Kasumi-1 (cell line): ENCODE results near the gene STARD13.

Source experiments
- DNase-seq, 2 experiments: peaks; one replicate each; lab custom pipeline; 2025; lab: John Stamatoyannopoulos, UW

STARD13 gene

GRCh38 chr13:33116321-33117010 lies 169.1 kb downstream of the STARD13 start:
- no peak for DNase-seq

GRCh38 chr13:33115274-33115673 lies 170.3 kb downstream of the STARD13 start:
- DNase-seq = no peak

- DNase-seq = no peak
These were observed 171.4 kb downstream of the STARD13 start for GRCh38 chr13:33114146-33114545.

- DNase-seq = no peak
These were observed 172.8 kb downstream of the STARD13 start for GRCh38 chr13:33112766-33113165.

DNA sequence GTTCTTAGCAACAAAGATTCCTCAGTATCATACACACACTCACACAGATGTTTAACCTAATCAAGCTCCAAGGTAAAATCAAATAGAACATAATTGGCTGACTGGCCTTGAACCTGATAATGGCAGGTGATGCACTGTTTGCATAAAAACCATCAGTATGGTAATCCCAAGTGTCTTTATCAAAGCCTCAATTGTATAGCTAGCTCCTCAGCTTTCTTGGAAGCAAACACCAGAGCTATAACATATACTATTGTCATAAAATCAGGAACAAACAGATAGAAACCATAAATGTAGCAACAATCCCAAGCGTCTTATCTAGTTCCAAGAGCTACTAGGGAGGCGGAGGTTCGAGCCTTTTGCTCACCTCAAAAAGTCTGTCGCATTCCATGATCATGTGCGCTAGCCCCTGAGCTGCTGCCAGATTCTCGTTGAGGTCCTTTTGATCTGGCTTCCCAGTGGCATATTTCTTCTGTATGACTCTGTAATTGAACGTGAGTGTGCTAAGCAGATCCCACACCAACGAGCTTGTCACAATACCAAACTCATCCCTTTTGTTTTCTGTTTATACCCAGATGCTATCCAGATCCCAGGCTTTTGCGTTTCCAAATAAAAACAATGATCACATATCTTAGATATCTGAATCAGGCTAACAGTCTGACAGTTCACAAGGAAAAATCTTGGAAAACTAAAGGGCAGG lies 174.0 kb downstream of the STARD13 start:
- DNase-seq = no peak

- no peak for DNase-seq
These were observed 174.7 kb downstream of the STARD13 start for GRCh38 chr13:33110713-33111413.

- DNase-seq = no peak
These were observed 175.2 kb downstream of the STARD13 start for GRCh38 chr13:33110386-33110712.

DNA sequence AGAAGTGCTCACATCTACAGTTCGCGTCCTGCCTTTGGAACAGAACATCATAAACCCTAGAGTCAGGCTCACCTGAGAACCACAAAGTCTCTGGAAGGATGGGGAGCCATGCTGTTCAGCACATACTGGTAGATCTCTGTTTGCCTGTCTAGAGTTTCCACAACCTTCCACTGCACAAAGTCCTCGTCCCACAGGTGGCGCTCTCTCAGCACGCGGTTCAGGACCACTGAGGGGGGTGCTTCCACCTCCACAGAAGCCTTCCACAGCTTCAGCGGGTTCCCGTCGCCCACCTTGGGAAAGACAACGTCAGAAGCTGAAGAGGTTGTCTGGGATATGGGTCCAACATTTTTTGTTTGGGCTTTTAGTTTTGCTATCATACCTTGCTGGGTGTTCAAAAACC lies 175.8 kb downstream of the STARD13 start:
- no peak for DNase-seq

GRCh38 chr13:33109271-33109697 lies 176.3 kb downstream of the STARD13 start:
- no peak for DNase-seq

DNA sequence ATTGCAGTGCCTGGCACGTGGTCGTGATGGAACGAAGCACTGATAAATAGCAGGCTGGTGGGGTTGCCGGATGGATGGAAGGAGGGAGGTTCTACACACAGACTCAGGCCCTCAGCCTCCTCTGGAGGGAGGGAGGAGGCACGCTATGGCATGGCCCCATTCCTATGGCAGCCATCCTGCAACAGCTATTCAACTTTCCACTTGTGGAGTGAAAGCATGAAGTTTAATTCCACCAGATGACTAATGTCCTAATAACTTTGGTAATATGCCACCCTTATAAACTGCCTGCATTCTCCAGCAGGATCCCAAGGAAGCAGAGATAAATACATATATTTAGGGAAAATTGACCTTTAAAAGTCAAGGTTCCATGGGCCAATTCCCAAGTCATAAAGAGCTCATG lies 176.9 kb downstream of the STARD13 start:
- no peak for DNase-seq

GRCh38 chr13:33107361-33107760 lies 178.2 kb downstream of the STARD13 start:
- no peak for DNase-seq

DNA sequence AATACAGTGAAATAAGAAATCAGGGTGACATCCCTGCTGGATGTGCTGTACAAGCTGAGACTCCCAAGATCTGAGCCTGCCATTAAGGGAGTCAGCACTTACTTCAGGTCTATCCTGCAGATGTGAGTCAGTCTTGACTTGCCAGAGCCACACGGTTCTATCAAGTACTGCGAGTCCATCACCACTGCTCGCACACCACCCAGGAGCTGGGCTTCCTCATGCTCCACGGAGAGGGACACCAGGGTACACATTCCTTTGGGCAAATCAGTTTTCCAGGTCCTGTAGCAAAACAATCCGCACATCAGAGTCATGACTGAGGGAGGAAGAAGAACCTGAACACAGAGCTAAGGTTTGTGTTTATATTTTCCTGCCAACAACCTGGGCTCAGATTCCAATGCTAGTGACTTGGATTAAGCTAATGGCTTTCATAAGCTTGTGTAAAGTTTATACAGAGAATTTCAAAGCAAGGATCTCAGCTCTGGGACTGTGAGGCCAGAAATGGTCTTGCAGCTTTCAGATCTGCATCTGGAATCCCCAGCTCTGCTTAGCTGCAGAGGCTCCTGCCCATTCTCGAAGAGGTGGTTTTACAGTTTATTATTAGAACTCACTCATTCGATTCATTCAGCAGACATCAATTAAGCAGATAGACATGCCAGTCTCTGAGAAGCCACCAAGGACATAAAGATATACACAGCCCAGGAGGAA lies 178.7 kb downstream of the STARD13 start:
- no peak for DNase-seq

- peak; percentile 29 to 32 for DNase-seq
These were observed 180.1 kb downstream of the STARD13 start for GRCh38 chr13:33105387-33106005.

- DNase-seq = no peak
These were observed 182.1 kb downstream of the STARD13 start for GRCh38 chr13:33103457-33103856.

GRCh38 chr13:33101835-33102234 lies 183.7 kb downstream of the STARD13 start:
- no peak for DNase-seq

DNA sequence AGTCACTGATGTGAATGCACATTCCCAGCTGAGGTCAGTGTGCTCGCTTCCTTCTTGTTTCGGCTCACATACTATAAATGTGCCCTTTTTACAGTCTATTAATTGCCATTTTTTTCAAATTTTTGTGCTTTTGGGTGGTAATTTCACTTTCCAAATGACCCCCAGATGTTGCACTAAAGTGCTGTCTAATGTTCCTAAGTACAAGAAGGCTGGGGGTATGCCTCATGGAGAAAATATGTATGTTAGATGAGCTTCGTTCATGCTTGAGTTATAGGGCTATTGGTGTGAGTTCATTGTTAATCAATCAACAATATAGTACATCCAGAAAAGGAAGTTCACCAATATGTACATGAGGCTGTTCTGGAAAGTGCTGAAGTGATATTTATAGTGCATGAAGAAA lies 184.7 kb downstream of the STARD13 start:
- DNase-seq = no peak

- no peak for DNase-seq
These were observed 185.7 kb downstream of the STARD13 start for GRCh38 chr13:33099860-33100259.

DNA sequence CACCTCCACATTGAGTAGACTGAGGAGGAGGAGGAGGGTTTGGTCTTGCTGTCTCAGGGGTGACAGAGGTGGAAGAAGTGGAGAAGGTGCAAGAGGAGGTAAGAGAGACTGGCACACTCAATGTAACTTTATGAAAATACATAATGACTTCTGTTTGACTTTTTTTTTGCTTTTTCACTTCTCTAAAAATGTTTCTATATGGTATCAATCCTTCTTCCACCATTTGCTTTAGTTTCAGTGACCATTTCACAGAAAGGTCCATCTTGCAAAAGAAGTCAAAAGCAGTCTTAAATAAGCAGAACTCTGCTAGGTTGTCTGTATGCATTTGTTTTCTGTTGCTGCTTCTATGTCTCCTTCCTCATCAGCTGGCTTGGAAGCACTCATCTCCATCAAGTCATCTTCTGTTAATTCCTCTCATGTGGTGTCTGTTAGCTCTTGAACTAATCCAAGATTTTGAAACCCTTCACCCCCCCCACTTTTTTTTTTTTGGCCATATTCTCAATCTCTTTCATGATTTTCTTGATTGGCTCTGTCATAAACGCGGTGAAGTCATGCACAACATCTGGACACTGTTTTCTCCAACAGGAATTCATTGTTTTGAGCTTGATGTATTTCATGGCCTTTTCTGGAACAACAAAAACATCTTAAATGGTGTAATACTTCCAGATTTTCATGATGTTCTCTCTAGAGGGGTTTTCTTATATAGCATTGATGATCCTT lies 188.5 kb downstream of the STARD13 start:
- no peak for DNase-seq

DNA sequence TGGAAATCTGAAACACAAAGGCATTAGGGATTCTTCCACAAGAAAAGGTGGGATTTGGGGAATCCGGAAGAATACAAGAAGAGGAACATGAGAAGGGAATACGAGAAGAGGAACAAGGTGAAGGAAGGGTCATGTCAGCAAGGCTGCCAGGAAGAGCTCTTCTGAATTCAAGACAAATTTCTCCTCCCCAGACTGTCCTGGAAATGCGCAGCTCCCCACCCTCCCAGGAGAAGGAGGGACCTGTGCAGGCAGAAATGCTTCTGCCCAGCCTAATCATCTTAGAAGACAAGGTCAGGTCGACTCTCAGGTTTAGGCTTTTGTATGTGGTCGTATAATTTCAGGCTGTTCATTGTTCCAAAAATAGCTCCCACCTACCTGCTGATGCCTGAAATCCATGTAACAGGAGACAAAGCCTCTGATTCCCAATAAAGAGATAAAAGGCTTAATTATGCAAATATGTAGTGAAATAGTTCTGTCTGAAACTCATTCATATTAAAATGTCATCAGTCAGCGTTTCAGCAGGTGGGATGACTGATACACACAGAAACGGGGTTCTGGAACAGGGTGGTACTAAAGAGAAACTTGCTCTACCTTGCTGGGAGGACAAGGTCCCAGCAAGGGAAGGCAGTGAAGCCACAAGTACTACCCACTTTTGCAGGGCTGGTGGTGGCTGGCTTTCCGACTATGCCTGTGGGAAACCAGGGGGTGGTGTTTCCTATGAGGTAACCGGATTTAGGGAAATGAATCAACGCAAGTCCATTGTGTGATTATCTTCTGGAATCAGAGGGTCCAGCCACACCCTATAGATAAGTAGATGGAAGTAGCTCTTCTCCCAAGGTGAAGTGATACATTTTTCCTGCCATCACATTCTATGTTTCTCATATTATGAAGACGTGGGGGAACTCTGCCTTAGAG lies 193.2 kb downstream of the STARD13 start:
- no peak for DNase-seq

GRCh38 chr13:33091415-33091774 lies 194.2 kb downstream of the STARD13 start:
- DNase-seq = no peak
